ENCODE measurements around the gene ZNF613. TPM values are rescaled to one million over a fixed set of nuclear protein-coding genes. Genes with fewer than 3 reads are reported as not detected.

ZNF613 gene
- total RNA-seq (10.8 and 11.2 TPM in 2 replicates), polyA plus RNA-seq (3.8 and 4.6 TPM in 2 replicates), polyA minus RNA-seq (ENCODE audit: low replicate concordance) (0.11 and 3.1 TPM in 2 replicates)
- polyA plus RNA-seq (2012): 2.4 and 3.4 TPM in 2 replicates

- Histone ChIP-seq H3K36me3 (ENCODE audit: control insufficient read depth, insufficient read depth, low read length) (no peaks in the 10 kb centered on the region), H3K79me2 (ENCODE audit: control insufficient read depth, insufficient read depth, low read length) (no peaks in the 10 kb centered on the region), H3K27ac (ENCODE audit: insufficient read depth, low read length) (peak within 1 kb of the TSS; percentile 71)
Observed at GRCh38 chr19:51926784-51927741, at the start of gene ZNF613. ZNF613 (plus strand) TSS chr19:51927472; CDS start chr19:51936221, 8,749 bp downstream.

GRCh38 chr19:51882518-51882917, 44.8 kb upstream of the ZNF613 start:
- H3K27ac ChIP-seq (ENCODE audit: insufficient read depth, low read length): no peak overlapping the region
- no peaks in the 10 kb centered on the region for H3K27me3 ChIP-seq (ENCODE audit: control insufficient read depth, insufficient read depth, low read length)
- no peak overlapping the region for H3K4me3 ChIP-seq (replicated peaks in 1 of 4; ENCODE audit: control extremely low read depth in 1 of 4, insufficient read depth in 1 of 4, low read depth in 3 of 4, low read length in 4 of 4)
- TF ChIP-seq EZH2 (IDR thresholded peaks at IDR 0.05; ENCODE audit: low read length, missing control alignments): no peak
- TF ChIP-seq, protein P1, sequence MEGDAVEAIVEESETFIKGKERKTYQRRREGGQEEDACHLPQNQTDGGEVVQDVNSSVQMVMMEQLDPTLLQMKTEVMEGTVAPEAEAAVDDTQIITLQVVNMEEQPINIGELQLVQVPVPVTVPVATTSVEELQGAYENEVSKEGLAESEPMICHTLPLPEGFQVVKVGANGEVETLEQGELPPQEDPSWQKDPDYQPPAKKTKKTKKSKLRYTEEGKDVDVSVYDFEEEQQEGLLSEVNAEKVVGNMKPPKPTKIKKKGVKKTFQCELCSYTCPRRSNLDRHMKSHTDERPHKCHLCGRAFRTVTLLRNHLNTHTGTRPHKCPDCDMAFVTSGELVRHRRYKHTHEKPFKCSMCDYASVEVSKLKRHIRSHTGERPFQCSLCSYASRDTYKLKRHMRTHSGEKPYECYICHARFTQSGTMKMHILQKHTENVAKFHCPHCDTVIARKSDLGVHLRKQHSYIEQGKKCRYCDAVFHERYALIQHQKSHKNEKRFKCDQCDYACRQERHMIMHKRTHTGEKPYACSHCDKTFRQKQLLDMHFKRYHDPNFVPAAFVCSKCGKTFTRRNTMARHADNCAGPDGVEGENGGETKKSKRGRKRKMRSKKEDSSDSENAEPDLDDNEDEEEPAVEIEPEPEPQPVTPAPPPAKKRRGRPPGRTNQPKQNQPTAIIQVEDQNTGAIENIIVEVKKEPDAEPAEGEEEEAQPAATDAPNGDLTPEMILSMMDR (conservative IDR thresholded peaks at IDR 0.05 in 1 of 2, IDR thresholded peaks at IDR 0.05 in 1 of 2; ENCODE audit: low read depth in 1 of 2, low read length in 2 of 2): no peak
- no peak overlapping the region for H3K9ac ChIP-seq (ENCODE audit: insufficient read depth, low read length)
- no peaks in the 10 kb centered on the region for H3K4me1 ChIP-seq (ENCODE audit: control insufficient read depth, extremely low read depth, insufficient read depth, low read length)
- H3K79me2 ChIP-seq (ENCODE audit: control insufficient read depth, insufficient read depth, low read length): no peaks in the 10 kb centered on the region
- no peaks in the 10 kb centered on the region for H3K36me3 ChIP-seq (ENCODE audit: control insufficient read depth, insufficient read depth, low read length)
- no peak overlapping the region for H2AFZ ChIP-seq (ENCODE audit: low read length)
- no peaks in the 10 kb centered on the region for H4K20me1 ChIP-seq (ENCODE audit: control insufficient read depth, extremely low read depth, insufficient read depth, low read length)
- no peak overlapping the region for H3K4me2 ChIP-seq (ENCODE audit: extremely low read depth, insufficient read depth, low read length)
- no peaks in the 10 kb centered on the region for H3K9me3 ChIP-seq (ENCODE audit: control insufficient read depth, insufficient read depth, low read depth, low read length)
- no peak for DNase-seq (ENCODE audit: low read depth in 2 of 2)

More at GRCh38 chr19:51926784-51927741, at the start of gene ZNF613:
- peak within 1 kb of the TSS; percentile 86 for H3K4me2 ChIP-seq (ENCODE audit: extremely low read depth, insufficient read depth, low read length)
- peaks cover under 1% of the 10 kb centered on the region for H3K9me3 ChIP-seq (ENCODE audit: control insufficient read depth, insufficient read depth, low read depth, low read length)
- peak within 1 kb of the TSS; percentile 100 for H2AFZ ChIP-seq (ENCODE audit: low read length)
- peak within 1 kb of the TSS; percentile 48 for H3K9ac ChIP-seq (ENCODE audit: insufficient read depth, low read length)
- no peaks in the 10 kb centered on the region for H3K27me3 ChIP-seq (ENCODE audit: control insufficient read depth, insufficient read depth, low read length)
- peak; percentile 95 to 97 for DNase-seq (ENCODE audit: low read depth in 2 of 2)
- no peaks in the 10 kb centered on the region for H3K4me1 ChIP-seq (ENCODE audit: control insufficient read depth, extremely low read depth, insufficient read depth, low read length)
- H4K20me1 ChIP-seq (ENCODE audit: control insufficient read depth, extremely low read depth, insufficient read depth, low read length): no peaks in the 10 kb centered on the region
- no peak for TF ChIP-seq EZH2 (IDR thresholded peaks at IDR 0.05; ENCODE audit: low read length, missing control alignments)
- TF ChIP-seq, protein P1 (conservative IDR thresholded peaks at IDR 0.05 in 1 of 2, IDR thresholded peaks at IDR 0.05 in 1 of 2; ENCODE audit: low read depth in 1 of 2, low read length in 2 of 2): peak in 1 of 2 donors; percentile 23
- peak within 1 kb of the TSS; percentile 74 to 97 (median 86) for H3K4me3 ChIP-seq (replicated peaks in 1 of 4; ENCODE audit: control extremely low read depth in 1 of 4, insufficient read depth in 1 of 4, low read depth in 3 of 4, low read length in 4 of 4)

DNA sequence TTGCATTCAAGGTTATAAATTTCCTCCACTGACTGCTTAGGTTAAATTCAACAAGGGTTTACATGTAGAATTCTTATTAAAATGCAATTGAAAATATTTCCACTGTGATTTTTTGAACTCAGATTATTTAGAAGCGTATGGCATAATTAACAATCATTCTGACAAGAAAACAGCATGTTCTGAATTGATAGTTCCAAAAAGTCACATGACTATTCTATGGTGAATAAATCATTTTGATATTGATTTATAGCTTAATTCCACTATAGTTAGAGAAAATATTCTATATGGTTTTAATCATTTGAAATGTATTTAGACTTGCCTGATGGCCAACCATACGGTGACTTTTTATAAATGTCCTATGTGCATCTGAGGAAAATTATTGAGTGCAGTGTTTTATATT, 42.6 kb upstream of the ZNF613 start:
- no peak overlapping the region for H3K4me3 ChIP-seq (replicated peaks in 1 of 4; ENCODE audit: control extremely low read depth in 1 of 4, insufficient read depth in 1 of 4, low read depth in 3 of 4, low read length in 4 of 4)
- H3K9me3 ChIP-seq (ENCODE audit: control insufficient read depth, insufficient read depth, low read depth, low read length): no peaks in the 10 kb centered on the region
- no peaks in the 10 kb centered on the region for H4K20me1 ChIP-seq (ENCODE audit: control insufficient read depth, extremely low read depth, insufficient read depth, low read length)
- no peak overlapping the region for H2AFZ ChIP-seq (ENCODE audit: low read length)
- H3K36me3 ChIP-seq (ENCODE audit: control insufficient read depth, insufficient read depth, low read length): no peaks in the 10 kb centered on the region
- no peaks in the 10 kb centered on the region for H3K79me2 ChIP-seq (ENCODE audit: control insufficient read depth, insufficient read depth, low read length)
- no peak overlapping the region for H3K4me2 ChIP-seq (ENCODE audit: extremely low read depth, insufficient read depth, low read length)
- DNase-seq (ENCODE audit: low read depth in 2 of 2): no peak
- no peaks in the 10 kb centered on the region for H3K4me1 ChIP-seq (ENCODE audit: control insufficient read depth, extremely low read depth, insufficient read depth, low read length)
- no peak overlapping the region for H3K9ac ChIP-seq (ENCODE audit: insufficient read depth, low read length)
- H3K27me3 ChIP-seq (ENCODE audit: control insufficient read depth, insufficient read depth, low read length): no peaks in the 10 kb centered on the region
- TF ChIP-seq EZH2 (IDR thresholded peaks at IDR 0.05; ENCODE audit: low read length, missing control alignments): no peak
- TF ChIP-seq, protein P1 (conservative IDR thresholded peaks at IDR 0.05 in 1 of 2, IDR thresholded peaks at IDR 0.05 in 1 of 2; ENCODE audit: low read depth in 1 of 2, low read length in 2 of 2): no peak
- H3K27ac ChIP-seq (ENCODE audit: insufficient read depth, low read length): no peak overlapping the region

Measured in fibroblast of lung (primary cell).